GM19372 (cell line): ENCODE results near the gene NPDC1.
A peak's percentile ranks its signal among the peaks of the same experiment; 100 is the strongest.

Experiments
- ATAC-seq: cut with Tn5 transposase; IDR thresholded peaks from one replicate; pipeline ENCODE4 v1.9.1; 2021; ENCODE audit warnings: mild to moderate bottlenecking, low read depth, moderate library complexity; ENCODE audit not compliant: unreplicated experiment

NPDC1 gene

GRCh38 chr9:137046088-137046787 is at the start of gene NPDC1:
NPDC1 (minus strand) TSS chr9:137046177; CDS start chr9:137045989, 188 bp downstream.
- ATAC-seq, result no peak

GRCh38 chr9:137089232-137089947 is 43.4 kb upstream of the NPDC1 start:
- no peak for ATAC-seq

GRCh38 chr9:137088121-137088520 is 42.1 kb upstream of the NPDC1 start:
- ATAC-seq, result no peak

GRCh38 chr9:137087409-137087925 is 41.5 kb upstream of the NPDC1 start:
- ATAC-seq, result no peak

GRCh38 chr9:137086531-137087408 is 40.8 kb upstream of the NPDC1 start, which contains the start of gene MAN1B1:
MAN1B1 (plus strand) TSS chr9:137086985; CDS start chr9:137087000, 15 bp downstream.
- peak; percentile 90 for ATAC-seq

GRCh38 chr9:137085920-137086530 is 40.0 kb upstream of the NPDC1 start:
- ATAC-seq, result no peak

- ATAC-seq, result no peak
Observed at GRCh38 chr9:137084526-137084925, 38.5 kb upstream of the NPDC1 start.

- ATAC-seq, result no peak
Observed at GRCh38 chr9:137083394-137084004, 37.5 kb upstream of the NPDC1 start.

- ATAC-seq, result no peak
Observed at GRCh38 chr9:137082925-137083290, 36.9 kb upstream of the NPDC1 start.

GRCh38 chr9:137082222-137082924 is 36.4 kb upstream of the NPDC1 start:
- no peak for ATAC-seq

GRCh38 chr9:137080260-137081122 is 34.5 kb upstream of the NPDC1 start:
- no peak for ATAC-seq

GRCh38 chr9:137079401-137079787 is 33.4 kb upstream of the NPDC1 start:
- ATAC-seq, result no peak

GRCh38 chr9:137078701-137079400 is 32.9 kb upstream of the NPDC1 start:
- ATAC-seq, result no peak

GRCh38 chr9:137077758-137078693 is 32.0 kb upstream of the NPDC1 start:
- peak; percentile 21 for ATAC-seq

GRCh38 chr9:137077010-137077747 is 31.2 kb upstream of the NPDC1 start, which contains the start of gene UAP1L1:
UAP1L1 (plus strand) TSS chr9:137077517; CDS start chr9:137077533, 16 bp downstream.
- peak; percentile 55 for ATAC-seq

GRCh38 chr9:137076636-137077009 is 30.6 kb upstream of the NPDC1 start:
- ATAC-seq, result no peak
